GM23248 (cell line): ENCODE measurements around the gene ANAPC7.

Source experiments
- EZH2 ChIP-seq: fragments of 200-600 bp; sonication (generic); IDR thresholded peaks from 2 replicates; pipeline ENCODE4 v1.6.1; 2018; ENCODE audit warnings: antibody characterized with exemption, mild to moderate bottlenecking; ENCODE audit not compliant: insufficient read depth, poor library complexity, severe bottlenecking
- EZH2phosphoT487 ChIP-seq: fragments of 200-600 bp; sonication (generic); IDR thresholded peaks from 2 replicates; pipeline ENCODE4 v1.6.1; 2018; ENCODE audit warnings: antibody characterized with exemption, moderate library complexity, mild to moderate bottlenecking, low read depth; ENCODE audit not compliant: insufficient read depth

DNA sequence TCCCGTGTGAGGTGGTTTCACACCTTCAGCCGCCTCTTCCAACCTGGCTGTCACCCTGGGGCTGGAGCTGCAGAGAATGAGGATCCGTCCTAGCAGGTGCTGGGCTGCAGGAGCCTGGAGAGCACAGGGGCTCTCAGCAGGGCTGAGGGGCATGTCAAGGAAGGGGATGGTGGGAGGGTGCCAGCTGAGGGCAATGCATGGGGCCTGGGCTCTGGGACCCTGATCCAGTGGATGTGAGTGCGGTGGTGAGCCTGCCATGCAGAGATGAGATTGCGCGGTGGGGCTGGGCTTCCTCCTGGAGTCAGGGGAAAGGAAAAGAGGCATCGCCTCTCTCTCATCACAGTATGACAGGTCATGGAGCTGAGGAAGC is 31.5 kb downstream of the ANAPC7 start:
- TF ChIP-seq EZH2phosphoT487, result no peak
- TF ChIP-seq EZH2, result no peak
